ENCODE results near the gene OR1M1.
"Not testable (repeated sequence)": the region's sequence is repeated elsewhere in the genome, so short reads cannot be mapped to it uniquely, and the experiment has no call there.

Gene OR1M1

GRCh38 chr19:9044449-9044848, 42.4 kb upstream of the OR1M1 start:
- no peaks in the 10 kb centered on the region for H3K27me3 ChIP-seq (ENCODE audit: low read length)

GRCh38 chr19:9046694-9047093, 40.2 kb upstream of the OR1M1 start:
- Histone ChIP-seq H3K9me2 (replicated peaks; ENCODE audit: insufficient read depth, low read length) (no peaks in the 10 kb centered on the region), H2AFZ (ENCODE audit: low read depth, low read length, severe bottlenecking) (no peak overlapping the region)

More at GRCh38 chr19:9044449-9044848, 42.4 kb upstream of the OR1M1 start:
- H4K20me1 ChIP-seq (ENCODE audit: low read depth, low read length) = no peaks in the 10 kb centered on the region
- H3K79me2 ChIP-seq (ENCODE audit: insufficient read depth, low read length) = no peaks in the 10 kb centered on the region
- H3K4me2 ChIP-seq (ENCODE audit: low read depth, low read length, poor library complexity, severe bottlenecking) = no peak overlapping the region
- no peak overlapping the region for H3K4me3 ChIP-seq (ENCODE audit: insufficient read depth, low read length, poor library complexity, severe bottlenecking)
- no peaks in the 10 kb centered on the region for H3F3A ChIP-seq (ENCODE audit: insufficient read depth)
- H3K9me3 ChIP-seq (ENCODE audit: insufficient read depth, low read length) = no peaks in the 10 kb centered on the region
- H3K9ac ChIP-seq (ENCODE audit: low read length) = no peak overlapping the region
- H3K9me2 ChIP-seq (replicated peaks; ENCODE audit: insufficient read depth, low read length) = no peaks in the 10 kb centered on the region
- H2AFZ ChIP-seq (ENCODE audit: low read depth, low read length, severe bottlenecking) = no peak overlapping the region
- TF ChIP-seq CTCF (IDR thresholded peaks at IDR 0.05; ENCODE audit: insufficient read depth, low read length, poor library complexity, severe bottlenecking) (no peak), EZH2phosphoT487 (conservative IDR thresholded peaks at IDR 0.05; ENCODE audit: low read length) (no peak)
- no peak overlapping the region for H3K27ac ChIP-seq (ENCODE audit: low read depth, low read length)
- no peaks in the 10 kb centered on the region for H3K36me3 ChIP-seq (ENCODE audit: low read length)

GRCh38 chr19:9052894-9053293, 34.0 kb upstream of the OR1M1 start:
- no peaks in the 10 kb centered on the region for H3K9me3 ChIP-seq (ENCODE audit: insufficient read depth, low read length)
- H3K27ac ChIP-seq (ENCODE audit: low read depth, low read length) = no peak overlapping the region
- H3K4me2 ChIP-seq (ENCODE audit: low read depth, low read length, poor library complexity, severe bottlenecking) = no peak overlapping the region
- no peaks in the 10 kb centered on the region for H4K20me1 ChIP-seq (ENCODE audit: low read depth, low read length)
- H3K9me2 ChIP-seq (replicated peaks; ENCODE audit: insufficient read depth, low read length) = no peaks in the 10 kb centered on the region
- H3K9ac ChIP-seq (ENCODE audit: low read length) = no peak overlapping the region
- TF ChIP-seq CTCF (IDR thresholded peaks at IDR 0.05; ENCODE audit: insufficient read depth, low read length, poor library complexity, severe bottlenecking) (no peak), EZH2phosphoT487 (conservative IDR thresholded peaks at IDR 0.05; ENCODE audit: low read length) (no peak)
- H3K79me2 ChIP-seq (ENCODE audit: insufficient read depth, low read length) = no peaks in the 10 kb centered on the region
- H3F3A ChIP-seq (ENCODE audit: insufficient read depth) = no peaks in the 10 kb centered on the region
- H2AFZ ChIP-seq (ENCODE audit: low read depth, low read length, severe bottlenecking) = no peak overlapping the region
- H3K36me3 ChIP-seq (ENCODE audit: low read length) = no peaks in the 10 kb centered on the region
- H3K4me3 ChIP-seq (ENCODE audit: insufficient read depth, low read length, poor library complexity, severe bottlenecking) = no peak overlapping the region
- H3K27me3 ChIP-seq (ENCODE audit: low read length) = no peaks in the 10 kb centered on the region

More at GRCh38 chr19:9046694-9047093, 40.2 kb upstream of the OR1M1 start:
- H3K9ac ChIP-seq (ENCODE audit: low read length) = no peak overlapping the region
- H3K27ac ChIP-seq (ENCODE audit: low read depth, low read length) = no peak overlapping the region
- no peak overlapping the region for H3K4me2 ChIP-seq (ENCODE audit: low read depth, low read length, poor library complexity, severe bottlenecking)
- H3K79me2 ChIP-seq (ENCODE audit: insufficient read depth, low read length) = no peaks in the 10 kb centered on the region
- H3K9me3 ChIP-seq (ENCODE audit: insufficient read depth, low read length) = no peaks in the 10 kb centered on the region
- H3K36me3 ChIP-seq (ENCODE audit: low read length) = no peaks in the 10 kb centered on the region
- H4K20me1 ChIP-seq (ENCODE audit: low read depth, low read length) = no peaks in the 10 kb centered on the region
- no peaks in the 10 kb centered on the region for H3F3A ChIP-seq (ENCODE audit: insufficient read depth)
- no peaks in the 10 kb centered on the region for H3K27me3 ChIP-seq (ENCODE audit: low read length)
- no peak overlapping the region for H3K4me3 ChIP-seq (ENCODE audit: insufficient read depth, low read length, poor library complexity, severe bottlenecking)
- TF ChIP-seq EZH2phosphoT487 (conservative IDR thresholded peaks at IDR 0.05; ENCODE audit: low read length) = no peak
- TF ChIP-seq CTCF (IDR thresholded peaks at IDR 0.05; ENCODE audit: insufficient read depth, low read length, poor library complexity, severe bottlenecking) = no peak

GRCh38 chr19:9053674-9054073, 33.2 kb upstream of the OR1M1 start:
- not testable (repeated sequence) for H3K27ac ChIP-seq (ENCODE audit: low read depth, low read length)

More at GRCh38 chr19:9053674-9054073, 33.2 kb upstream of the OR1M1 start:
- not testable (repeated sequence) for H3K9me2 ChIP-seq (replicated peaks; ENCODE audit: insufficient read depth, low read length); H3K4me2 ChIP-seq (ENCODE audit: low read depth, low read length, poor library complexity, severe bottlenecking); H3K79me2 ChIP-seq (ENCODE audit: insufficient read depth, low read length); H3K9me3 ChIP-seq (ENCODE audit: insufficient read depth, low read length); H3K36me3 ChIP-seq (ENCODE audit: low read length); H3K4me3 ChIP-seq (ENCODE audit: insufficient read depth, low read length, poor library complexity, severe bottlenecking); H3K27me3 ChIP-seq (ENCODE audit: low read length); H3K9ac ChIP-seq (ENCODE audit: low read length); H3F3A ChIP-seq (ENCODE audit: insufficient read depth); H2AFZ ChIP-seq (ENCODE audit: low read depth, low read length, severe bottlenecking); H4K20me1 ChIP-seq (ENCODE audit: low read depth, low read length)

Data from SU-DHL-6 (cell line).